CD4-positive, alpha-beta memory T cell (primary cell): ENCODE data around the gene PAPSS2. TPM values are rescaled to one million over a fixed set of nuclear protein-coding genes. Genes with fewer than 3 reads are reported as not detected.
"Not testable (repeated sequence)": the region's sequence is repeated elsewhere in the genome, so short reads cannot be mapped to it uniquely, and the experiment has no call there.

Experiments used
- CTCF ChIA-PET: fragments of 350-600 bp; sonication (Branson Sonifier 250); formaldehyde crosslinking; loops from one replicate; lab custom pipeline; 2021; ENCODE audit warnings: inconsistent platforms; ENCODE audit not compliant: partially characterized antibody; lab: Charles Lee
- POLR2A ChIA-PET: fragments of 350-600 bp; sonication (Branson Sonifier 250); formaldehyde crosslinking; loops from one replicate; lab custom pipeline; 2021; ENCODE audit not compliant: partially characterized antibody; lab: Charles Lee
- DNase-seq, 5 donors: peaks; one replicate each; pipeline versions ENCODE4 v3.0.0 to v3.0.0-alpha.2; 2020 to 2022; ENCODE audit warnings: mixed read lengths in 1 of 5
- H3K27ac ChIP-seq: one replicate; pipeline ENCODE4 v1.7.0; 2013; ENCODE audit warnings: low read depth, low read length
- H3K27me3 ChIP-seq: 2 replicates; pipeline ENCODE4 v1.7.0; 2013; ENCODE audit warnings: mild to moderate bottlenecking, low read length, moderate library complexity; ENCODE audit not compliant: insufficient read depth
- H3K36me3 ChIP-seq: 2 replicates; pipeline ENCODE4 v1.7.0; 2013; ENCODE audit warnings: mild to moderate bottlenecking, low read length, moderate library complexity; ENCODE audit not compliant: insufficient read depth
- H3K4me1 ChIP-seq: 2 replicates; pipeline ENCODE4 v1.7.0; 2013; ENCODE audit warnings: mild to moderate bottlenecking, low read length, moderate library complexity; ENCODE audit not compliant: insufficient read depth
- H3K4me3 ChIP-seq, 2 donors: one replicate each; pipeline ENCODE4 v1.7.0; 2013; ENCODE audit warnings: low read length in 2 of 2, mild to moderate bottlenecking in 1 of 2
- H3K9me3 ChIP-seq, 2 donors: one replicate each; pipeline ENCODE4 v1.7.0; 2013; ENCODE audit warnings: low read length in 2 of 2, control low read depth in 1 of 2; ENCODE audit not compliant: control insufficient read depth in 1 of 2
- H3K27ac Mint-ChIP-seq, 7 donors: one replicate each; pipeline ENCODE4 v1.8.0; 2020 to 2021; ENCODE audit warnings: mixed read lengths in 7 of 7, mild to moderate bottlenecking in 6 of 7, inconsistent platforms in 3 of 7, moderate library complexity in 3 of 7
- H3K27me3 Mint-ChIP-seq, 2 donors: one replicate each; pipeline ENCODE4 v1.8.0; 2020 to 2021; ENCODE audit warnings: mixed read lengths in 2 of 2
- H3K36me3 Mint-ChIP-seq, 2 donors: one replicate each; pipeline ENCODE4 v1.8.0; 2020 to 2021; ENCODE audit warnings: mixed read lengths in 2 of 2, inconsistent platforms in 1 of 2, mild to moderate bottlenecking in 1 of 2
- H3K4me1 Mint-ChIP-seq, 4 donors: one replicate each; pipeline ENCODE4 v1.8.0; 2020 to 2021; ENCODE audit warnings: mixed read lengths in 4 of 4, mild to moderate bottlenecking in 1 of 4
- H3K4me3 Mint-ChIP-seq, 8 donors: one replicate each; pipeline ENCODE4 v1.8.0; 2020 to 2021; ENCODE audit warnings: mixed read lengths in 8 of 8, mild to moderate bottlenecking in 7 of 8, moderate library complexity in 6 of 8, inconsistent platforms in 3 of 8
- H3K9me3 Mint-ChIP-seq, 8 donors: one replicate each; pipeline ENCODE4 v1.8.0; 2020 to 2021; ENCODE audit warnings: mixed read lengths in 8 of 8, mild to moderate bottlenecking in 5 of 8, inconsistent platforms in 3 of 8, moderate library complexity in 1 of 8
- intact Hi-C: fragments of 100-400 bp; cut with micrococcal nuclease; formaldehyde crosslinking; loops from one replicate; pipeline ENCODE4 v1.15.1; 2023
- polyA plus RNA-seq, 2 donors: library from polyadenylated mRNA; unstranded; fragments of 300-500 nt; fragmentation: Illumina TruSeq; gene quantifications; one replicate each; pipeline ENCODE4 v1.2.3, GENCODE V29; 2021
- total RNA-seq, 2 experiments: library from RNA; stranded (reverse); gene quantifications; one replicate each; pipeline ENCODE4 v1.2.3, GENCODE V29; 2021

Gene PAPSS2
- under 1 TPM; 0.42 to 0.73 TPM for total RNA-seq
- polyA plus RNA-seq: under 1 TPM; 0.15 to 0.20 TPM

DNA sequence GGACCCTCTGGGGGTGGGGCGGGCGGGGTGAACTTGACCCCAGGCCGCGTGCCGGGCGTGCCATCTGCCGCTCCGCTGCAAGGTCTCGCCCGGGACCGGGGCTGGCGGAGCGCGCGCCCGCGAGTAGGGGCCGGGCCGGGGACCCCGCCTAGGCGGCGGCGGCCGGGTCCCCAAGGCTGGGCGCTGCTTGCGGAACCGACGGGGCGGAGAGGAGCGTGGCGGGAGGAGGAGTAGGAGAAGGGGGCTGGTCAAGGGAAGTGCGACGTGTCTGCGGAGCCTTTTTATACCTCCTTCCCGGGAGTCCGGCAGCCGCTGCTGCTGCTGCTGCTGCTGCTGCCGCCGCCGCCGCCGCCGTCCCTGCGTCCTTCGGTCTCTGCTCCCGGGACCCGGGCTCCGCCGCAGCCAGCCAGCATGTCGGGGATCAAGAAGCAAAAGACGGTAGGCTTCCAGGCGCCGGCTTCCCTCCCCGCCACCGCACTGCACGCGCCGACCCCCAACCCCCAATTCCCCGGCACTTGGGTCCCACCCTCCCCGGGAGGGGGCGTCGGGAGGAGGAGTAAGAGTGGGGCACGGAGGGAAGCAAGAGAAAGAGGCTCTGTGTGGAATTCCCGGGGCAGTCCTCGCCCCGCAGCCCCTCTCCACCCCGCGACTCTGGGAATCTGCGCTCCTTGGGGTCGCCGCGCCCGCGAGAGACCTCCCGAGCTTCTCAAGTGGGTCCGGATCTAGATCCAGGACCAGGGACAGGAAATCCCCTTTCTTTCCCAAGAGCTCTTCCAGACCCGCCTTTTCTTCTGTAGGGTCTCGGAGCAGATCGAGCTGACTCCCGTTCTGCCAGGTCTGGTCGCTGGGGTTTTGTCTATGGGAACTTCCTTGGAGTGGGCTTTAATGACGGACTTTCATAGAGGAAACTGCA, at the start of gene PAPSS2:
PAPSS2 (plus strand) TSS at position 308 of the 913 bp plus-strand sequence; CDS start at position 412, 104 bp downstream.
- H3K9me3 Mint-ChIP-seq: peaks cover 0 to 3% (median 0%) of the 10 kb centered on the region in 8 donors
- H3K4me1 Mint-ChIP-seq: peaks cover 8 to 20% (median 11%) of the 10 kb centered on the region in 4 donors
- peak within 1 kb of the TSS; percentile 73 to 87 (median 82) for H3K4me3 Mint-ChIP-seq
- Histone ChIP-seq H3K27me3 (peaks cover 23% of the 10 kb centered on the region), H3K36me3 (no peaks in the 10 kb centered on the region), H3K27ac (no peak within 1 kb of the TSS), H3K4me3 (peak within 1 kb of the TSS in 1 of 2 donors; percentile 6), H3K4me1 (peaks cover 7% of the 10 kb centered on the region), H3K9me3 (no peaks in the 10 kb centered on the region)
- ChIA-PET CTCF (interaction anchor here (0.7 to 1.0 kb wide), 2 partner anchors 12 to 893 kb away, joined by 3 to 4 read pairs; no protein-coding TSS in a partner anchor), POLR2A (no interaction called here)
- no peak within 1 kb of the TSS for H3K27ac Mint-ChIP-seq
- no peaks in the 10 kb centered on the region for H3K36me3 Mint-ChIP-seq
- peak in 3 of 5 donors; percentile 4 to 13 (median 6) for DNase-seq
- peaks cover 35 to 44% of the 10 kb centered on the region in 2 donors for H3K27me3 Mint-ChIP-seq
- intact Hi-C loops: loop anchor here (5.0 kb wide), 1 partner anchor 112 kb away; no protein-coding TSS in a partner anchor

- DNase-seq, H3K9me3 Mint-ChIP-seq, POLR2A ChIA-PET, H3K27ac Mint-ChIP-seq, H3K36me3 Mint-ChIP-seq, intact Hi-C loops, H3K4me1 ChIP-seq, H3K4me3 Mint-ChIP-seq, H3K27ac ChIP-seq, H3K27me3 ChIP-seq, CTCF ChIA-PET, H3K9me3 ChIP-seq, H3K36me3 ChIP-seq, H3K4me3 ChIP-seq, H3K4me1 Mint-ChIP-seq: not testable (repeated sequence)
- peaks cover 1 to 10% of the 10 kb centered on the region in 2 donors for H3K27me3 Mint-ChIP-seq
Observed at GRCh38 chr10:87611341-87611740, 48.3 kb upstream of the PAPSS2 start.

DNA sequence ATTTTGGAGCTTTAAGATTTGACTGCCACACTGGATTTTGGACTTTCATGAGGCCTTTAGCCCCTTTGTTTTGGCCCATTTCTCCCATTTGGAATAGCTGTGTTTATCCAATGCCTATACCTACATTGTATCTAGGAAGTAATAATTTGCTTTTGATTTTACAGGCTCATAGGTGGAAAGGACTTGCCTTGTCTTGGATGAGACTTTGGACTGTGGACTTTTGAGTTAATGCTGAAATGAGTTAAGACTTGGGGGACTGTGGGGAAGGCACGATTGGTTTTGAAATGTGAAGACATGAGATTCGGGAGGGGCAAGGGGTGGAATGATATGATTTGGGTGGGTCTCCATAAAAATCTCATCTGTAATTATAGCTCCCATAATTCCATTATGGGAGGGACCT, 47.6 kb upstream of the PAPSS2 start:
- POLR2A ChIA-PET: no interaction called here
- H3K27me3 Mint-ChIP-seq: peaks cover 3 to 14% of the 10 kb centered on the region in 2 donors
- CTCF ChIA-PET: no interaction called here
- Histone ChIP-seq H3K27me3 (no peaks in the 10 kb centered on the region), H3K27ac (no peak overlapping the region), H3K9me3 (no peaks in the 10 kb centered on the region), H3K36me3 (no peaks in the 10 kb centered on the region), H3K4me1 (no peaks in the 10 kb centered on the region), H3K4me3 (no peak overlapping the region)
- DNase-seq: no peak
- no peaks in the 10 kb centered on the region for H3K36me3 Mint-ChIP-seq
- no peak overlapping the region for H3K4me3 Mint-ChIP-seq
- intact Hi-C loops: no loop called here
- no peaks in the 10 kb centered on the region for H3K4me1 Mint-ChIP-seq
- no peak overlapping the region for H3K27ac Mint-ChIP-seq
- peaks cover 0 to 8% (median 3%) of the 10 kb centered on the region in 8 donors for H3K9me3 Mint-ChIP-seq

DNA sequence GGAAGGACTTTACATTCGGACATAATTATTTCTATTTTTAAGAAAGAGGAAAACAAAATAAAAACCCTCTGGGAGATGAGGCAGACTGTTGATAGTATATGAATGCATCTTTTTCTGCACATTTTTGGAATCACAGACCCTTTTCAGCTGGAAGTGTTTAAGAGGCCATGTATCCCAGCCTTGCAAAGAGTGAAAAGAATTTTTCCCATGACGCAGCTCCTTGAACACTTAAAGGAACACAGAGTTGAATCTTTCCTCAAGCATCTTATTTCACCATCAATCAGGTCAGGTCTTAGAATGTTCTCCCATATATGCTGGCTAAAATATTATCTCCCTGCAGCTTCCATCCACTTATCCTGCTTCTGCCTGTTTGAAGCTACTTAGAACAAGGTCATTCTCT, 45.9 kb upstream of the PAPSS2 start:
- Histone ChIP-seq H3K9me3 (no peaks in the 10 kb centered on the region), H3K36me3 (no peaks in the 10 kb centered on the region), H3K27ac (no peak overlapping the region), H3K4me3 (no peak overlapping the region), H3K27me3 (no peaks in the 10 kb centered on the region), H3K4me1 (no peaks in the 10 kb centered on the region)
- Mint-ChIP-seq H3K4me3 (no peak overlapping the region), H3K27me3 (peaks cover 8 to 17% of the 10 kb centered on the region in 2 donors), H3K36me3 (no peaks in the 10 kb centered on the region), H3K27ac (no peak overlapping the region), H3K9me3 (peaks cover 0 to 8% (median 3%) of the 10 kb centered on the region in 8 donors), H3K4me1 (no peaks in the 10 kb centered on the region)
- CTCF ChIA-PET: no interaction called here
- POLR2A ChIA-PET: no interaction called here
- intact Hi-C loops: no loop called here
- no peak for DNase-seq

DNA sequence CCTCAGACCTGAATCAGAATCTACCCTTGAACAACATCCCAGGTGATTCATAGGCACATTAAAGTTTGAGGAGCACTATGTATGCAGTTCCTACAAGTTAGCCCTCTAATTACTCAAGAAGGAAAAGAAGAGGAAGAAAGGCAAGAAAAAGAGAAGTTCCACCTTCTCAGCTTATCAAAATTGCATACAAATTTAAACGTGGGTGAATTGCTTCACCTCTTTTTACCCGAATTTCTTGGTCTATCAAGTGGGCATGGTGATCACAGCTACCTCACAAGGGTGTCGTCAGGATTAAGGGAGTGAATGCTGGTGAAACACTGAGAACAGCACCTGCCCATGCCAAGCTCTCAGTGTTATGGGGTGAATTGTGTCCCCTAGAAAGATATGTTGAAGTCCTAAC, 43.8 kb upstream of the PAPSS2 start:
- peaks cover 10 to 18% of the 10 kb centered on the region in 2 donors for H3K27me3 Mint-ChIP-seq
- no peak for DNase-seq
- H3K9me3 ChIP-seq: no peaks in the 10 kb centered on the region
- H3K27me3 ChIP-seq: no peaks in the 10 kb centered on the region
- no peak overlapping the region for H3K27ac Mint-ChIP-seq
- H3K4me1 Mint-ChIP-seq: no peaks in the 10 kb centered on the region
- H3K36me3 ChIP-seq: no peaks in the 10 kb centered on the region
- POLR2A ChIA-PET: no interaction called here
- no peaks in the 10 kb centered on the region for H3K36me3 Mint-ChIP-seq
- CTCF ChIA-PET: no interaction called here
- no peak overlapping the region for H3K4me3 ChIP-seq
- no peak overlapping the region for H3K27ac ChIP-seq
- H3K4me3 Mint-ChIP-seq: no peak overlapping the region
- intact Hi-C loops: no loop called here
- peaks cover 0 to 8% (median 2%) of the 10 kb centered on the region in 8 donors for H3K9me3 Mint-ChIP-seq
- no peaks in the 10 kb centered on the region for H3K4me1 ChIP-seq

- H3K27ac ChIP-seq: no peak overlapping the region
- H3K4me1 ChIP-seq: no peaks in the 10 kb centered on the region
- DNase-seq: no peak
- Mint-ChIP-seq H3K4me3 (no peak overlapping the region), H3K27ac (no peak overlapping the region), H3K4me1 (no peaks in the 10 kb centered on the region), H3K9me3 (no peaks in the 10 kb centered on the region), H3K36me3 (no peaks in the 10 kb centered on the region), H3K27me3 (peaks cover 10 to 26% of the 10 kb centered on the region in 2 donors)
- H3K36me3 ChIP-seq: no peaks in the 10 kb centered on the region
- ChIA-PET POLR2A (no interaction called here), CTCF (no interaction called here)
- no peak overlapping the region for H3K4me3 ChIP-seq
- no peaks in the 10 kb centered on the region for H3K27me3 ChIP-seq
- no peaks in the 10 kb centered on the region for H3K9me3 ChIP-seq
- intact Hi-C loops: no loop called here
Observed at GRCh38 chr10:87617503-87617902, 42.2 kb upstream of the PAPSS2 start.

GRCh38 chr10:87618566-87619423, 40.9 kb upstream of the PAPSS2 start:
- no peaks in the 10 kb centered on the region for H3K27me3 ChIP-seq
- H3K4me3 ChIP-seq: no peak overlapping the region
- peaks cover 10 to 26% of the 10 kb centered on the region in 2 donors for H3K27me3 Mint-ChIP-seq
- no peak overlapping the region for H3K27ac Mint-ChIP-seq
- H3K9me3 Mint-ChIP-seq: no peaks in the 10 kb centered on the region
- CTCF ChIA-PET: no interaction called here
- POLR2A ChIA-PET: no interaction called here
- no peaks in the 10 kb centered on the region for H3K36me3 Mint-ChIP-seq
- no peaks in the 10 kb centered on the region for H3K9me3 ChIP-seq
- intact Hi-C loops: no loop called here
- no peaks in the 10 kb centered on the region for H3K4me1 Mint-ChIP-seq
- no peak overlapping the region for H3K27ac ChIP-seq
- DNase-seq: no peak
- no peaks in the 10 kb centered on the region for H3K36me3 ChIP-seq
- no peaks in the 10 kb centered on the region for H3K4me1 ChIP-seq
- H3K4me3 Mint-ChIP-seq: no peak overlapping the region
